Measurements from ENCODE around the gene NACC2. TPM values are rescaled to one million over a fixed set of nuclear protein-coding genes. Genes with fewer than 3 reads are reported as not detected.

NACC2 gene
- polyA plus RNA-seq, 1 of the 3 experiments (the other 2 are of a cell fraction), result 22.1 TPM

DNA sequence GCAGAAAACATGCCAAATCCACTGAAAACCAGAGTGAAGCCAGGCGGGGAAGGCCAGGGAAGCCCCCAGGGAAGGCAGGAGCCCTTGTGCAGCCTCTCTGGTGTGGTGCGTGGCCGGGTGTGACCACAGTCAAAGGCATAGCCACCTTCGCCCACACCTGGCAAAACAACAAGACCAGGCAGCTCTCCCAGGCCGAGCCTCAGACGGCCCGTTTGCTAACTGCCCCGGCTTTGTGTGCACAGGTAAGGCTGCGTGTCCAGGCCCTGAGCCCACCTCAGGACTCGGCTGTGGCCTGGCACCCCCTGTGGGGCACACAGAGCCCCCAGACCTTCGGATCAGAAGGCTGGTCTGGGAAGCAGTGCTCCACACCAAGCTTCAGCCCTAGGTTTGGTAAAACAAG, 17.5 kb upstream of the NACC2 start:
- Histone ChIP-seq H3K9ac (no peak overlapping the region), H3F3A (replicated peaks; ENCODE audit: insufficient read depth) (peaks cover 4% of the 10 kb centered on the region), H3K9me3 (no peaks in the 10 kb centered on the region), H3K27me3 (ENCODE audit: insufficient read depth) (no peaks in the 10 kb centered on the region), H3K4me1 (ENCODE audit: control insufficient read depth in 1 of 2, insufficient read depth in 2 of 2, low read depth in 1 of 2, low read length in 1 of 2) (peaks cover 27 to 40% of the 10 kb centered on the region in 2 experiments; a peak in 3 of 4 replicates), H3K9me2 (no peaks in the 10 kb centered on the region), H2AFZ (ENCODE audit: low read depth) (no peak overlapping the region), H4K20me1 (ENCODE audit: insufficient read depth) (no peaks in the 10 kb centered on the region), H3K36me3 (replicated peaks in 1 of 2; ENCODE audit: control insufficient read depth in 1 of 2, insufficient read depth in 2 of 2, low read length in 1 of 2) (peaks cover 0 to 23% of the 10 kb centered on the region in 2 experiments), H3K4me2 (no peak overlapping the region), H3K79me2 (ENCODE audit: insufficient read depth) (peaks cover 26% of the 10 kb centered on the region), H3K4me3 (ENCODE audit: low read depth in 2 of 2, low read length in 1 of 2) (no peak overlapping the region), H3K27ac (ENCODE audit: low read depth in 2 of 2, low read length in 1 of 2) (no peak overlapping the region)
- WGBS (ENCODE audit: low lambda C conversion rate), result 75% methylated on average over 2 of the region's 11 CpGs
- no peak for DNase-seq
- POLR2A ChIA-PET, result no interaction called here
- CTCF ChIA-PET, result interaction anchor here (1.3 to 5.3 kb wide), 4 partner anchors 10 to 145 kb away, joined by 3 to 21 read pairs (median 16); no protein-coding TSS in a partner anchor
- TF ChIP-seq YY1 (IDR thresholded peaks at IDR 0.05; ENCODE audit: low read depth) (no peak), TAF1 (IDR thresholded peaks at IDR 0.05; ENCODE audit: borderline replicate concordance, low read depth, low read length) (no peak), RCOR1 (IDR thresholded peaks at IDR 0.05; ENCODE audit: low read length) (no peak), RFX5 (IDR thresholded peaks at IDR 0.05; ENCODE audit: low read length) (no peak), EZH2phosphoT487 (IDR thresholded peaks at IDR 0.05; ENCODE audit: borderline replicate concordance, low read depth) (no peak), ELF1 (IDR thresholded peaks at IDR 0.05) (no peak), CHD2 (IDR thresholded peaks at IDR 0.05; ENCODE audit: low read length, partially characterized antibody) (no peak)
- TF ChIP-seq, protein P1, sequence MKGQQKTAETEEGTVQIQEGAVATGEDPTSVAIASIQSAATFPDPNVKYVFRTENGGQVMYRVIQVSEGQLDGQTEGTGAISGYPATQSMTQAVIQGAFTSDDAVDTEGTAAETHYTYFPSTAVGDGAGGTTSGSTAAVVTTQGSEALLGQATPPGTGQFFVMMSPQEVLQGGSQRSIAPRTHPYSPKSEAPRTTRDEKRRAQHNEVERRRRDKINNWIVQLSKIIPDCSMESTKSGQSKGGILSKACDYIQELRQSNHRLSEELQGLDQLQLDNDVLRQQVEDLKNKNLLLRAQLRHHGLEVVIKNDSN (IDR thresholded peaks at IDR 0.05; ENCODE audit: borderline replicate concordance, low read depth), result no peak

DNA sequence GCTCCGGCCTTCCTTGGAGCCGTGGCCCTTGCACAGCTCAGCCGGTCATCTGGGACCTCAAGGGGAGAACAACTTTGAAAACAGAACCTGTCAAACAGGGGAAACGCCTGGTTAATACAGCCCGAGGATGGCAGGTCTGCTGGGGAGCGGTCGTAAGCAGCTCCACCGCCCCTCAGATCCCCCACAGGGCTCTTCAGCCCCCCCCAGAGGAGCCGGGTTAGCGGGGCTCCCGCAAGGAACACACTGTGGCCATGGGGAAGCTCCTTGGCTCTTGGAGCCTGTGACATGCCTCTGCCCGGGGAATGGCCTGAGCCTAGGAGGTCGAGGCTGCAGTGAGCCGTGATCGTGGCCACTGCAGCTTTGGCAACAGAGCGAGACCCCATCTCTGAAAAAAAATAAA, 16.8 kb upstream of the NACC2 start:
- no peaks in the 10 kb centered on the region for H4K20me1 ChIP-seq (ENCODE audit: insufficient read depth)
- no peaks in the 10 kb centered on the region for H3K9me3 ChIP-seq
- peaks cover 24 to 39% of the 10 kb centered on the region in 2 experiments; a peak in 3 of 4 replicates for H3K4me1 ChIP-seq (ENCODE audit: control insufficient read depth in 1 of 2, insufficient read depth in 2 of 2, low read depth in 1 of 2, low read length in 1 of 2)
- H3K27ac ChIP-seq (ENCODE audit: low read depth in 2 of 2, low read length in 1 of 2), result no peak overlapping the region
- CTCF ChIA-PET, result interaction anchor here (1.3 to 5.3 kb wide), 4 partner anchors 11 to 145 kb away, joined by 3 to 21 read pairs (median 16); no protein-coding TSS in a partner anchor
- H3F3A ChIP-seq (replicated peaks; ENCODE audit: insufficient read depth), result peaks cover 4% of the 10 kb centered on the region
- no peaks in the 10 kb centered on the region for H3K9me2 ChIP-seq
- H3K27me3 ChIP-seq (ENCODE audit: insufficient read depth), result no peaks in the 10 kb centered on the region
- peaks cover 0 to 23% of the 10 kb centered on the region in 2 experiments for H3K36me3 ChIP-seq (replicated peaks in 1 of 2; ENCODE audit: control insufficient read depth in 1 of 2, insufficient read depth in 2 of 2, low read length in 1 of 2)
- peaks cover 20% of the 10 kb centered on the region for H3K79me2 ChIP-seq (ENCODE audit: insufficient read depth)
- no peak for TF ChIP-seq FOXJ3 (CRISPR knock-in tag; IDR thresholded peaks at IDR 0.05)
- TF ChIP-seq SMC3 (IDR thresholded peaks at IDR 0.05; ENCODE audit: low read depth, low read length), result no peak
- TF ChIP-seq, protein P2, sequence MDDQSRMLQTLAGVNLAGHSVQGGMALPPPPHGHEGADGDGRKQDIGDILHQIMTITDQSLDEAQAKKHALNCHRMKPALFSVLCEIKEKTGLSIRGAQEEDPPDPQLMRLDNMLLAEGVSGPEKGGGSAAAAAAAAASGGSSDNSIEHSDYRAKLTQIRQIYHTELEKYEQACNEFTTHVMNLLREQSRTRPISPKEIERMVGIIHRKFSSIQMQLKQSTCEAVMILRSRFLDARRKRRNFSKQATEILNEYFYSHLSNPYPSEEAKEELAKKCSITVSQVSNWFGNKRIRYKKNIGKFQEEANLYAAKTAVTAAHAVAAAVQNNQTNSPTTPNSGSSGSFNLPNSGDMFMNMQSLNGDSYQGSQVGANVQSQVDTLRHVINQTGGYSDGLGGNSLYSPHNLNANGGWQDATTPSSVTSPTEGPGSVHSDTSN (IDR thresholded peaks at IDR 0.05), result no peak
- no peak for TF ChIP-seq TAF1 (IDR thresholded peaks at IDR 0.05; ENCODE audit: borderline replicate concordance, low read depth, low read length)
- TF ChIP-seq, protein P3, sequence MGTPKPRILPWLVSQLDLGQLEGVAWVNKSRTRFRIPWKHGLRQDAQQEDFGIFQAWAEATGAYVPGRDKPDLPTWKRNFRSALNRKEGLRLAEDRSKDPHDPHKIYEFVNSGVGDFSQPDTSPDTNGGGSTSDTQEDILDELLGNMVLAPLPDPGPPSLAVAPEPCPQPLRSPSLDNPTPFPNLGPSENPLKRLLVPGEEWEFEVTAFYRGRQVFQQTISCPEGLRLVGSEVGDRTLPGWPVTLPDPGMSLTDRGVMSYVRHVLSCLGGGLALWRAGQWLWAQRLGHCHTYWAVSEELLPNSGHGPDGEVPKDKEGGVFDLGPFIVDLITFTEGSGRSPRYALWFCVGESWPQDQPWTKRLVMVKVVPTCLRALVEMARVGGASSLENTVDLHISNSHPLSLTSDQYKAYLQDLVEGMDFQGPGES (IDR thresholded peaks at IDR 0.05; ENCODE audit: low read depth, low read length), result no peak
- TF ChIP-seq, protein P4, sequence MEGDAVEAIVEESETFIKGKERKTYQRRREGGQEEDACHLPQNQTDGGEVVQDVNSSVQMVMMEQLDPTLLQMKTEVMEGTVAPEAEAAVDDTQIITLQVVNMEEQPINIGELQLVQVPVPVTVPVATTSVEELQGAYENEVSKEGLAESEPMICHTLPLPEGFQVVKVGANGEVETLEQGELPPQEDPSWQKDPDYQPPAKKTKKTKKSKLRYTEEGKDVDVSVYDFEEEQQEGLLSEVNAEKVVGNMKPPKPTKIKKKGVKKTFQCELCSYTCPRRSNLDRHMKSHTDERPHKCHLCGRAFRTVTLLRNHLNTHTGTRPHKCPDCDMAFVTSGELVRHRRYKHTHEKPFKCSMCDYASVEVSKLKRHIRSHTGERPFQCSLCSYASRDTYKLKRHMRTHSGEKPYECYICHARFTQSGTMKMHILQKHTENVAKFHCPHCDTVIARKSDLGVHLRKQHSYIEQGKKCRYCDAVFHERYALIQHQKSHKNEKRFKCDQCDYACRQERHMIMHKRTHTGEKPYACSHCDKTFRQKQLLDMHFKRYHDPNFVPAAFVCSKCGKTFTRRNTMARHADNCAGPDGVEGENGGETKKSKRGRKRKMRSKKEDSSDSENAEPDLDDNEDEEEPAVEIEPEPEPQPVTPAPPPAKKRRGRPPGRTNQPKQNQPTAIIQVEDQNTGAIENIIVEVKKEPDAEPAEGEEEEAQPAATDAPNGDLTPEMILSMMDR (IDR thresholded peaks at IDR 0.05), result no peak
- TF ChIP-seq FOSL2 (IDR thresholded peaks at IDR 0.05; ENCODE audit: borderline replicate concordance, low read depth), result no peak
- TF ChIP-seq ELF1 (IDR thresholded peaks at IDR 0.05), result no peak
- WGBS (ENCODE audit: low lambda C conversion rate), result 95% methylated on average over 13 of the region's 16 CpGs
- H2AFZ ChIP-seq (ENCODE audit: low read depth), result no peak overlapping the region
- no peak for DNase-seq
- POLR2A ChIA-PET, result no interaction called here
- no peak overlapping the region for H3K4me2 ChIP-seq
- H3K4me3 ChIP-seq (ENCODE audit: low read depth in 2 of 2, low read length in 1 of 2), result no peak overlapping the region
- H3K9ac ChIP-seq, result no peak overlapping the region
